ENCODE results near the gene ANKRD30B.
"Not testable (repeated sequence)": the region's sequence is repeated elsewhere in the genome, so short reads cannot be mapped to it uniquely, and the experiment has no call there.

The ANKRD30B gene

GRCh38 chr18:14763566-14763965, 15.6 kb downstream of the ANKRD30B start:
- WGBS, 2 donors (ENCODE audit: extremely low coverage in 2 of 2, insufficient read length in 2 of 2, insufficient replicate concordance in 1 of 2): no CpG with 5 or more reads among the region's 5 CpGs

GRCh38 chr18:14767474-14767873, 19.5 kb downstream of the ANKRD30B start:
- Histone ChIP-seq H2BK15ac (ENCODE audit: low read length) (no peak overlapping the region), H2BK120ac (ENCODE audit: low read depth, low read length) (no peak overlapping the region), H2BK5ac (ENCODE audit: low read length) (no peak overlapping the region), H3K18ac (ENCODE audit: low read length) (no peak overlapping the region), H3K27ac (replicated peaks; ENCODE audit: low read length) (no peak overlapping the region), H3K23ac (ENCODE audit: low read depth, low read length, poor library complexity) (no peak overlapping the region), H4K91ac (ENCODE audit: low read depth, low read length, poor library complexity) (no peak overlapping the region), H2BK12ac (ENCODE audit: low read length) (no peak overlapping the region), H3K9me3 (replicated peaks in 1 of 2; ENCODE audit: control insufficient read depth in 2 of 2, insufficient read depth in 1 of 2, low read depth in 1 of 2, low read length in 2 of 2) (peaks cover 0 to 2% of the 10 kb centered on the region in 2 donors), H4K8ac (ENCODE audit: low read depth, low read length) (no peak overlapping the region), H3K4ac (ENCODE audit: low read length) (no peak overlapping the region), H3K4me1 (ENCODE audit: control insufficient read depth in 2 of 2, insufficient read depth in 1 of 2, low read depth in 1 of 2, low read length in 2 of 2) (no peaks in the 10 kb centered on the region), H3K14ac (ENCODE audit: low read length) (no peak overlapping the region), H2AK5ac (ENCODE audit: low read depth, low read length) (no peak overlapping the region), H3K27me3 (ENCODE audit: control insufficient read depth in 3 of 3, insufficient read depth in 3 of 3, low read depth in 1 of 3, low read length in 3 of 3) (no peaks in the 10 kb centered on the region), H3K79me1 (ENCODE audit: low read depth, low read length) (no peaks in the 10 kb centered on the region), H2AFZ (ENCODE audit: low read length) (no peak overlapping the region), H3K36me3 (replicated peaks in 1 of 2; ENCODE audit: control insufficient read depth in 2 of 2, insufficient read depth in 2 of 2, low read length in 2 of 2) (no peaks in the 10 kb centered on the region), H3K4me2 (ENCODE audit: insufficient read depth, low read length, poor library complexity, severe bottlenecking) (no peak overlapping the region), H3K9ac (ENCODE audit: low read depth, low read length, poor library complexity) (no peak overlapping the region), H3K4me3 (ENCODE audit: low read length in 2 of 2) (no peak overlapping the region)
- no peak for DNase-seq (ENCODE audit: low spot score)

More at GRCh38 chr18:14763566-14763965, 15.6 kb downstream of the ANKRD30B start:
- H3K18ac ChIP-seq (ENCODE audit: low read length); H3K4me2 ChIP-seq (ENCODE audit: insufficient read depth, low read length, poor library complexity, severe bottlenecking); H4K8ac ChIP-seq (ENCODE audit: low read depth, low read length); H2BK5ac ChIP-seq (ENCODE audit: low read length); H3K27ac ChIP-seq (replicated peaks; ENCODE audit: low read length); H3K79me1 ChIP-seq (ENCODE audit: low read depth, low read length); H3K14ac ChIP-seq (ENCODE audit: low read length); H2AFZ ChIP-seq (ENCODE audit: low read length); H3K23ac ChIP-seq (ENCODE audit: low read depth, low read length, poor library complexity); H2BK12ac ChIP-seq (ENCODE audit: low read length); H3K4me3 ChIP-seq (ENCODE audit: low read length in 2 of 2); H3K36me3 ChIP-seq (replicated peaks in 1 of 2; ENCODE audit: control insufficient read depth in 2 of 2, insufficient read depth in 2 of 2, low read length in 2 of 2); H3K9ac ChIP-seq (ENCODE audit: low read depth, low read length, poor library complexity); H4K91ac ChIP-seq (ENCODE audit: low read depth, low read length, poor library complexity); H3K9me3 ChIP-seq (replicated peaks in 1 of 2; ENCODE audit: control insufficient read depth in 2 of 2, insufficient read depth in 1 of 2, low read depth in 1 of 2, low read length in 2 of 2); H2AK5ac ChIP-seq (ENCODE audit: low read depth, low read length); H3K4me1 ChIP-seq (ENCODE audit: control insufficient read depth in 2 of 2, insufficient read depth in 1 of 2, low read depth in 1 of 2, low read length in 2 of 2); DNase-seq (ENCODE audit: low spot score); H2BK120ac ChIP-seq (ENCODE audit: low read depth, low read length); H3K4ac ChIP-seq (ENCODE audit: low read length); H2BK15ac ChIP-seq (ENCODE audit: low read length); H3K27me3 ChIP-seq (ENCODE audit: control insufficient read depth in 3 of 3, insufficient read depth in 3 of 3, low read depth in 1 of 3, low read length in 3 of 3): not testable (repeated sequence)

GRCh38 chr18:14768241-14768640, 20.3 kb downstream of the ANKRD30B start:
- Histone ChIP-seq H3K79me1 (ENCODE audit: low read depth, low read length) (no peaks in the 10 kb centered on the region), H3K18ac (ENCODE audit: low read length) (no peak overlapping the region), H2BK15ac (ENCODE audit: low read length) (no peak overlapping the region), H3K4me2 (ENCODE audit: insufficient read depth, low read length, poor library complexity, severe bottlenecking) (no peak overlapping the region), H3K4ac (ENCODE audit: low read length) (no peak overlapping the region), H2BK5ac (ENCODE audit: low read length) (no peak overlapping the region), H3K9ac (ENCODE audit: low read depth, low read length, poor library complexity) (no peak overlapping the region), H2AFZ (ENCODE audit: low read length) (no peak overlapping the region), H3K36me3 (replicated peaks in 1 of 2; ENCODE audit: control insufficient read depth in 2 of 2, insufficient read depth in 2 of 2, low read length in 2 of 2) (no peaks in the 10 kb centered on the region), H3K27ac (replicated peaks; ENCODE audit: low read length) (no peak overlapping the region), H2BK120ac (ENCODE audit: low read depth, low read length) (no peak overlapping the region), H2BK12ac (ENCODE audit: low read length) (no peak overlapping the region), H3K23ac (ENCODE audit: low read depth, low read length, poor library complexity) (no peak overlapping the region), H2AK5ac (ENCODE audit: low read depth, low read length) (no peak overlapping the region), H4K91ac (ENCODE audit: low read depth, low read length, poor library complexity) (no peak overlapping the region), H3K4me3 (ENCODE audit: low read length in 2 of 2) (no peak overlapping the region), H3K27me3 (ENCODE audit: control insufficient read depth in 3 of 3, insufficient read depth in 3 of 3, low read depth in 1 of 3, low read length in 3 of 3) (no peaks in the 10 kb centered on the region), H3K4me1 (ENCODE audit: control insufficient read depth in 2 of 2, insufficient read depth in 1 of 2, low read depth in 1 of 2, low read length in 2 of 2) (no peaks in the 10 kb centered on the region), H3K14ac (ENCODE audit: low read length) (no peak overlapping the region), H3K9me3 (replicated peaks in 1 of 2; ENCODE audit: control insufficient read depth in 2 of 2, insufficient read depth in 1 of 2, low read depth in 1 of 2, low read length in 2 of 2) (peaks cover 0 to 2% of the 10 kb centered on the region in 2 donors), H4K8ac (ENCODE audit: low read depth, low read length) (no peak overlapping the region)
- DNase-seq (ENCODE audit: low spot score): no peak
- WGBS, 2 donors (ENCODE audit: extremely low coverage in 2 of 2, insufficient read length in 2 of 2, insufficient replicate concordance in 1 of 2): no CpG with 5 or more reads among the region's 1 CpG

GRCh38 chr18:14769381-14769780, 21.4 kb downstream of the ANKRD30B start:
- Histone ChIP-seq H2AK5ac (ENCODE audit: low read depth, low read length) (no peak overlapping the region), H3K23ac (ENCODE audit: low read depth, low read length, poor library complexity) (no peak overlapping the region), H3K9ac (ENCODE audit: low read depth, low read length, poor library complexity) (no peak overlapping the region), H3K9me3 (replicated peaks in 1 of 2; ENCODE audit: control insufficient read depth in 2 of 2, insufficient read depth in 1 of 2, low read depth in 1 of 2, low read length in 2 of 2) (peaks cover 0 to 2% of the 10 kb centered on the region in 2 donors), H2BK15ac (ENCODE audit: low read length) (no peak overlapping the region), H3K18ac (ENCODE audit: low read length) (no peak overlapping the region), H4K91ac (ENCODE audit: low read depth, low read length, poor library complexity) (no peak overlapping the region), H3K27me3 (ENCODE audit: control insufficient read depth in 3 of 3, insufficient read depth in 3 of 3, low read depth in 1 of 3, low read length in 3 of 3) (no peaks in the 10 kb centered on the region), H2AFZ (ENCODE audit: low read length) (no peak overlapping the region), H3K4me1 (ENCODE audit: control insufficient read depth in 2 of 2, insufficient read depth in 1 of 2, low read depth in 1 of 2, low read length in 2 of 2) (no peaks in the 10 kb centered on the region), H3K79me1 (ENCODE audit: low read depth, low read length) (no peaks in the 10 kb centered on the region), H3K27ac (replicated peaks; ENCODE audit: low read length) (no peak overlapping the region), H3K4me3 (ENCODE audit: low read length in 2 of 2) (no peak overlapping the region), H3K4ac (ENCODE audit: low read length) (no peak overlapping the region), H4K8ac (ENCODE audit: low read depth, low read length) (no peak overlapping the region), H2BK5ac (ENCODE audit: low read length) (no peak overlapping the region), H3K14ac (ENCODE audit: low read length) (no peak overlapping the region), H2BK12ac (ENCODE audit: low read length) (no peak overlapping the region), H3K36me3 (replicated peaks in 1 of 2; ENCODE audit: control insufficient read depth in 2 of 2, insufficient read depth in 2 of 2, low read length in 2 of 2) (no peaks in the 10 kb centered on the region), H3K4me2 (ENCODE audit: insufficient read depth, low read length, poor library complexity, severe bottlenecking) (no peak overlapping the region), H2BK120ac (ENCODE audit: low read depth, low read length) (no peak overlapping the region)
- no peak for DNase-seq (ENCODE audit: low spot score)
- no CpG with 5 or more reads among the region's 2 CpGs for WGBS, 2 donors (ENCODE audit: extremely low coverage in 2 of 2, insufficient read length in 2 of 2, insufficient replicate concordance in 1 of 2)
